GOT3 (cell line): ENCODE data around the gene ABHD6.
A peak's percentile ranks its signal among the peaks of the same experiment; 100 is the strongest.
"Not testable (repeated sequence)": the region's sequence is repeated elsewhere in the genome, so short reads cannot be mapped to it uniquely, and the experiment has no call there.

Experiments
- DNase-seq: peaks from one replicate; lab custom pipeline; 2025; ENCODE audit warnings: mixed read lengths; lab: John Stamatoyannopoulos, UW

The ABHD6 gene

GRCh38 chr3:58323529-58324390, 86.2 kb downstream of the ABHD6 start:
- no peak for DNase-seq

- no peak for DNase-seq
These were observed 87.1 kb downstream of the ABHD6 start for GRCh38 chr3:58324391-58325390.

- no peak for DNase-seq
These were observed 88.0 kb downstream of the ABHD6 start for GRCh38 chr3:58325525-58325992.

- DNase-seq = no peak
These were observed 88.8 kb downstream of the ABHD6 start for GRCh38 chr3:58326267-58326900.

GRCh38 chr3:58329150-58329921, 91.7 kb downstream of the ABHD6 start:
- DNase-seq = no peak

GRCh38 chr3:58329922-58330413, 92.4 kb downstream of the ABHD6 start:
- no peak for DNase-seq

GRCh38 chr3:58331593-58332152, 94.1 kb downstream of the ABHD6 start:
- no peak for DNase-seq

GRCh38 chr3:58332575-58333188, 95.1 kb downstream of the ABHD6 start, which contains the start of gene PXK:
TSS of gene PXK (plus strand) at chr3:58332892. CDS start at chr3:58332989, 97 bp downstream.
- peak; percentile 33 for DNase-seq

- no peak for DNase-seq
These were observed 95.8 kb downstream of the ABHD6 start for GRCh38 chr3:58333206-58334012.

- no peak for DNase-seq
These were observed 96.4 kb downstream of the ABHD6 start for GRCh38 chr3:58334013-58334321.

- no peak for DNase-seq
These were observed 96.9 kb downstream of the ABHD6 start for GRCh38 chr3:58334506-58334884.

- DNase-seq = no peak
These were observed 98.0 kb downstream of the ABHD6 start for GRCh38 chr3:58335652-58335947.

GRCh38 chr3:58336135-58336882, 98.7 kb downstream of the ABHD6 start:
- DNase-seq = no peak

- no peak for DNase-seq
These were observed 99.6 kb downstream of the ABHD6 start for GRCh38 chr3:58337190-58337589.

- DNase-seq = not testable (repeated sequence)
These were observed 101.6 kb downstream of the ABHD6 start for GRCh38 chr3:58339146-58339545.

GRCh38 chr3:58340594-58341244, 103.1 kb downstream of the ABHD6 start:
- DNase-seq = no peak

GRCh38 chr3:58341376-58341775, 103.8 kb downstream of the ABHD6 start:
- DNase-seq = no peak

GRCh38 chr3:58342676-58343075, 105.1 kb downstream of the ABHD6 start:
- no peak for DNase-seq
